WTC11 (cell line): Measurements from ENCODE around the gene DMRTB1. TPM values are rescaled to one million over a fixed set of nuclear protein-coding genes. Genes with fewer than 3 reads are reported as not detected.

Source experiments
- ATAC-seq: fragments of 200-7000 bp; cut with Tn5 transposase; 2 replicates; pipeline ENCODE4 v1.10.0; 2021; ENCODE audit warnings: mild to moderate bottlenecking, moderate library complexity
- CTCF ChIA-PET: fragments of 300-600 bp; sonication (Branson Sonifier 250); formaldehyde crosslinking; loops from one replicate; lab custom pipeline; 2021; ENCODE audit warnings: antibody characterized with exemption; lab: Charles Lee
- POLR2A ChIA-PET: fragments of 350-600 bp; sonication (Branson Sonifier 250); formaldehyde crosslinking; loops from one replicate; lab custom pipeline; 2021; ENCODE audit warnings: antibody characterized with exemption; lab: Charles Lee
- DNase-seq: peaks from one replicate; pipeline ENCODE4 v3.0.0; 2021; ENCODE audit warnings: low spot score
- H3K27ac Mint-ChIP-seq: 2 replicates; pipeline ENCODE4 v1.8.0; 2021; ENCODE audit warnings: mixed read lengths
- H3K27me3 Mint-ChIP-seq: 2 replicates; pipeline ENCODE4 v1.8.0; 2021; ENCODE audit warnings: low read depth, mild to moderate bottlenecking, moderate library complexity, mixed read lengths
- H3K36me3 Mint-ChIP-seq: 2 replicates; pipeline ENCODE4 v1.8.0; 2021; ENCODE audit warnings: mixed read lengths
- H3K4me1 Mint-ChIP-seq: 2 replicates; pipeline ENCODE4 v1.8.0; 2022; ENCODE audit warnings: mixed read lengths
- H3K4me3 Mint-ChIP-seq: 2 replicates; pipeline ENCODE4 v1.8.0; 2021; ENCODE audit warnings: mild to moderate bottlenecking, moderate library complexity, mixed read lengths
- H3K9me3 Mint-ChIP-seq: 2 replicates; pipeline ENCODE4 v1.8.0; 2021; ENCODE audit warnings: mixed read lengths
- ESRRA ChIP-seq: sonication (generic); formaldehyde crosslinking; IDR thresholded peaks from 2 replicates; pipeline ENCODE4 v1.8.1; 2022; ENCODE audit warnings: mild to moderate bottlenecking, missing genetic modification reagents, borderline replicate concordance
- ETV6 ChIP-seq: sonication (generic); formaldehyde crosslinking; IDR thresholded peaks from 2 replicates; pipeline ENCODE4 v1.8.1; 2022; ENCODE audit warnings: mild to moderate bottlenecking, missing genetic modification reagents
- FOXK1 ChIP-seq: sonication (generic); formaldehyde crosslinking; IDR thresholded peaks from 2 replicates; pipeline ENCODE4 v1.8.0; 2022; ENCODE audit warnings: mild to moderate bottlenecking, moderate library complexity, missing genetic modification reagents
- GRHL2 ChIP-seq: fragments of 250-450 bp; sonication (Bioruptor Pico); IDR thresholded peaks from 2 replicates; pipeline ENCODE4 v1.8.0; 2022; ENCODE audit warnings: mild to moderate bottlenecking, moderate library complexity; ENCODE audit not compliant: insufficient replicate concordance, severe bottlenecking
- GTF2I ChIP-seq: fragments of 250-450 bp; sonication (Bioruptor Pico); conservative IDR thresholded peaks from 2 replicates; pipeline ENCODE4 v1.4.0; 2021; ENCODE audit warnings: mild to moderate bottlenecking
- IRF2 ChIP-seq: sonication (generic); formaldehyde crosslinking; IDR thresholded peaks from 2 replicates; pipeline ENCODE4 v1.8.0; 2022; ENCODE audit warnings: low read depth, missing genetic modification reagents, borderline replicate concordance
- JAZF1 ChIP-seq: fragments of 250-450 bp; sonication (Bioruptor Pico); IDR thresholded peaks from 2 replicates; pipeline ENCODE4 v1.9.0; 2021; ENCODE audit warnings: moderate library complexity, mild to moderate bottlenecking, inconsistent platforms
- SMAD4 ChIP-seq: sonication (generic); formaldehyde crosslinking; IDR thresholded peaks from 2 replicates; pipeline ENCODE4 v1.8.0; 2022; ENCODE audit warnings: mild to moderate bottlenecking, missing genetic modification reagents
- SOX15 ChIP-seq: fragments of 250-450 bp; sonication (Bioruptor Pico); IDR thresholded peaks from 2 replicates; pipeline ENCODE4 v1.9.0; 2021; ENCODE audit warnings: mild to moderate bottlenecking
- SP1 ChIP-seq: sonication (generic); formaldehyde crosslinking; conservative IDR thresholded peaks from 2 replicates; pipeline ENCODE4 v1.8.1; 2022; ENCODE audit warnings: missing genetic modification reagents
- TCF7 ChIP-seq: sonication (generic); formaldehyde crosslinking; IDR thresholded peaks from 2 replicates; pipeline ENCODE4 v1.8.0; 2022; ENCODE audit warnings: mild to moderate bottlenecking, low read depth, missing genetic modification reagents, moderate library complexity
- ZNF416 ChIP-seq: fragments of 250-450 bp; sonication (Bioruptor Pico); IDR thresholded peaks from 2 replicates; pipeline ENCODE4 v1.9.0; 2021; ENCODE audit warnings: mild to moderate bottlenecking, inconsistent platforms
- ZNF671 ChIP-seq: fragments of 250-450 bp; sonication (Bioruptor Pico); IDR thresholded peaks from 2 replicates; pipeline ENCODE4 v1.8.0; 2021; ENCODE audit warnings: mild to moderate bottlenecking
- total RNA-seq: library from RNA; stranded (reverse); gene quantifications from 3 replicates; pipeline ENCODE4 v1.2.3, GENCODE V29; 2021
- TF ChIP-seq, protein P1 (sequence below): sonication (generic); formaldehyde crosslinking; IDR thresholded peaks from 2 replicates; pipeline ENCODE4 v1.8.0; 2023; ENCODE audit warnings: mild to moderate bottlenecking, missing genetic modification reagents
- TF ChIP-seq, protein P2 (sequence below): sonication (generic); formaldehyde crosslinking; IDR thresholded peaks from 2 replicates; pipeline ENCODE4 v1.8.0; 2022; ENCODE audit warnings: mild to moderate bottlenecking, missing genetic modification reagents
- TF ChIP-seq, protein P3 (sequence below): fragments of 200-600 bp; IDR thresholded peaks from 2 replicates; pipeline ENCODE4 v1.8.0; 2022; ENCODE audit warnings: antibody characterized with exemption
- TF ChIP-seq, protein P4 (sequence below): sonication (generic); formaldehyde crosslinking; conservative IDR thresholded peaks from 2 replicates; pipeline ENCODE4 v1.8.1; 2023; ENCODE audit warnings: mild to moderate bottlenecking, low read depth, missing genetic modification reagents, moderate library complexity
- TF ChIP-seq, protein P5 (sequence below): fragments of 250-450 bp; sonication (Bioruptor Pico); IDR thresholded peaks from 2 replicates; pipeline ENCODE4 v2.1.2; 2022; ENCODE audit warnings: mild to moderate bottlenecking, moderate library complexity

The DMRTB1 gene
- total RNA-seq, 1 experiment from 2014 or later: 0.17 TPM

DNA sequence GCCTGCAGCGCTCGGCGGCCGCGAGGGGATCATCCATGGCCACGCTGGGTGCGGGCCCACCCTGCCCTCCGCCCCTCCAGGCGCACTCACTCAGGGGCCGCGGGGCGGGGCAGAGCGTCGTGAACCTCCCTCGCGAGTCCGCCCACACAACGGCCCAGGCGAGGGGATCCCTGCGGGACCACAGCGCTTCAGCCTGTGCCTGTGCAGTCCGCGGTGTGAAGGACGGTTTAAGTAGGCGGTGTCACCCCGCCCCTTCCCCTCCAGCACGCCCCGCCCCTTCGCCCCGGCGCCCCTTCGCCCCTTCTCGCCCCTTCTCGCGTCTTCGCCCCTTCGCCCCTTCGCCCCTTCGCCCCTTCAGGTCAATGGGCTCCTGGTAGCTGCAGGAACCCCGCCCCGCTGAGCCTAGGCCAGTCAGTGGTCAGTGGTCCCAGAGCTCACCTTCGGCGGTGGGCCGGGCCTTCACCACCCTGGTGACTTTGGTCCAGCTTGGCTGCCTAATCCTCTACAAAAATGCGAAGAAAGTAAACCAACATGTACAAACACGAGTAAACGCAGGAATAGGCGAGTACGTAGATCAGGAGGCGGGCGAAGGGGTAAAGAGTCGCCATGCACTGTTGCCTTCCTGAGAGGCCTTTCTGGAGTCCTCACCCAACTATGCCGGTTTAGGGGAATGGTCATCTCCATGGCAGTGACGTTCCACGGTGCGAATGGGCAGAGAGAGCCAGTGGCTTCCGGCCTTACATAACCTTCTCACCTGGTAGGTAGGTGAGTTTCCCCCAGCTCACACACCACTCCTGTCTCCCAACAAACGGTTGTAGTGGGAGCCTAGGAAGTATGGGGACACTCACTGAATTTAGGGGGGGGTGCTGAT, 19.6 kb upstream of the DMRTB1 start (continued):
- TF ChIP-seq, protein P1, sequence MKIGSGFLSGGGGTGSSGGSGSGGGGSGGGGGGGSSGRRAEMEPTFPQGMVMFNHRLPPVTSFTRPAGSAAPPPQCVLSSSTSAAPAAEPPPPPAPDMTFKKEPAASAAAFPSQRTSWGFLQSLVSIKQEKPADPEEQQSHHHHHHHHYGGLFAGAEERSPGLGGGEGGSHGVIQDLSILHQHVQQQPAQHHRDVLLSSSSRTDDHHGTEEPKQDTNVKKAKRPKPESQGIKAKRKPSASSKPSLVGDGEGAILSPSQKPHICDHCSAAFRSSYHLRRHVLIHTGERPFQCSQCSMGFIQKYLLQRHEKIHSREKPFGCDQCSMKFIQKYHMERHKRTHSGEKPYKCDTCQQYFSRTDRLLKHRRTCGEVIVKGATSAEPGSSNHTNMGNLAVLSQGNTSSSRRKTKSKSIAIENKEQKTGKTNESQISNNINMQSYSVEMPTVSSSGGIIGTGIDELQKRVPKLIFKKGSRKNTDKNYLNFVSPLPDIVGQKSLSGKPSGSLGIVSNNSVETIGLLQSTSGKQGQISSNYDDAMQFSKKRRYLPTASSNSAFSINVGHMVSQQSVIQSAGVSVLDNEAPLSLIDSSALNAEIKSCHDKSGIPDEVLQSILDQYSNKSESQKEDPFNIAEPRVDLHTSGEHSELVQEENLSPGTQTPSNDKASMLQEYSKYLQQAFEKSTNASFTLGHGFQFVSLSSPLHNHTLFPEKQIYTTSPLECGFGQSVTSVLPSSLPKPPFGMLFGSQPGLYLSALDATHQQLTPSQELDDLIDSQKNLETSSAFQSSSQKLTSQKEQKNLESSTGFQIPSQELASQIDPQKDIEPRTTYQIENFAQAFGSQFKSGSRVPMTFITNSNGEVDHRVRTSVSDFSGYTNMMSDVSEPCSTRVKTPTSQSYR (CRISPR knock-in tag): no peak
- TF ChIP-seq ESRRA (CRISPR knock-in tag) (no peak), IRF2 (CRISPR knock-in tag) (no peak), ZNF416 (CRISPR knock-in tag) (no peak)

DNA sequence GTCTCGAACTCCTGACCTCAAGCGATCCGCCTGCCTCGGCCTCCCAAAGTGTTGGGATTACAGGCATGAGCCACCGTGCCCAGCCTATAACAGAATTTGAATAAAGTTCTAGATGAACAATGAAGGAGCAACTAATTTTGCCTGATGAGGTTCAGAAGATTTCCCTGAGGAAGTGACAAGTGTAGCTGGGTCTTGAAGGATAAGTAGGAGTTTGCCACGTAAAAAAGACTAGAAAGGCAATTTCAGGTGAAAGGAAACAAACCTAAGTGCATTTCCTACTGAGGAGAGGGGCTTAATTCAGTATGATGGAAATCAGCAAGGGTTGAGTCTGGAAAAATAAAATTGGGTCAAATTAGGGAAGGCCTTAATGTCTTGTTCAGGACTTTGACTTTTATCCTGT, 18.6 kb upstream of the DMRTB1 start:
- Mint-ChIP-seq H3K4me3 (no peak overlapping the region), H3K9me3 (peaks cover 31% of the 10 kb centered on the region), H3K4me1 (peaks cover 43% of the 10 kb centered on the region), H3K27me3 (peaks cover 13% of the 10 kb centered on the region; the same call in 1 of the 2 replicates), H3K36me3 (peaks cover 27% of the 10 kb centered on the region)
- ChIA-PET CTCF (interaction anchor here (1.2 kb wide), 1 partner anchor 154 kb away, joined by 3 read pairs; no protein-coding TSS in a partner anchor), POLR2A (interaction anchor here (0.5 kb wide), 1 partner anchor 162 kb away, joined by 3 read pairs; no protein-coding TSS in a partner anchor)
- no peak for DNase-seq
- no peak for ATAC-seq
- TF ChIP-seq GRHL2 (CRISPR knock-in tag) (no peak), ETV6 (CRISPR knock-in tag) (no peak), SMAD4 (no peak)
- TF ChIP-seq, protein P2, sequence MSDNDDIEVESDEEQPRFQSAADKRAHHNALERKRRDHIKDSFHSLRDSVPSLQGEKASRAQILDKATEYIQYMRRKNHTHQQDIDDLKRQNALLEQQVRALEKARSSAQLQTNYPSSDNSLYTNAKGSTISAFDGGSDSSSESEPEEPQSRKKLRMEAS: no peak
- TF ChIP-seq, all 79 proteins: peak for 0
- H3K27ac Mint-ChIP-seq: peak overlapping the region; percentile 39; the same call in 1 of the 2 replicates

DNA sequence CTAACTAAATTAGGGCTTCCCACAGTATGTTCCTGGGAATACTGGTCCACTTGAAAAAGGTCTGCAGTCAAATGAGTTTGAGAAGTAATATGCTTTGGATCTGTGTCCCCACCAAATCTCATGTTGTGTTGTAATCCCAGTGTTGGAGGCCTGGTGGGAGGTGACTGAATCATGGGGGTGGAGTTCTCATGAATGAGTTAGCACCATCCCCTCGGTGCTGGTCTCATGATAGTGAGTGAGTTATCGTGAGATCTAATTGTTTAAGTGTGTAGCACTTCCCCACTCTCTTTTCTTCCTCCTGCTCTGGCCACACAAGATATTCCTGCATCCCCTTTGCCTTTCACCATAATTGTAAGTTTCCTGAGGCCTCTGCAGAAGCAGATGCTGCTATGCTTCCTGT, 16.9 kb upstream of the DMRTB1 start:
- Mint-ChIP-seq H3K27ac (peak overlapping the region; percentile 70), H3K4me1 (peaks cover 44% of the 10 kb centered on the region), H3K36me3 (peaks cover 37% of the 10 kb centered on the region), H3K27me3 (peaks cover 13% of the 10 kb centered on the region; the same call in 1 of the 2 replicates), H3K4me3 (no peak overlapping the region), H3K9me3 (peaks cover 37% of the 10 kb centered on the region)
- TF ChIP-seq FOXK1 (CRISPR knock-in tag): no peak
- TF ChIP-seq ZNF671 (CRISPR knock-in tag): no peak
- TF ChIP-seq, protein P2: no peak
- TF ChIP-seq, protein P3, sequence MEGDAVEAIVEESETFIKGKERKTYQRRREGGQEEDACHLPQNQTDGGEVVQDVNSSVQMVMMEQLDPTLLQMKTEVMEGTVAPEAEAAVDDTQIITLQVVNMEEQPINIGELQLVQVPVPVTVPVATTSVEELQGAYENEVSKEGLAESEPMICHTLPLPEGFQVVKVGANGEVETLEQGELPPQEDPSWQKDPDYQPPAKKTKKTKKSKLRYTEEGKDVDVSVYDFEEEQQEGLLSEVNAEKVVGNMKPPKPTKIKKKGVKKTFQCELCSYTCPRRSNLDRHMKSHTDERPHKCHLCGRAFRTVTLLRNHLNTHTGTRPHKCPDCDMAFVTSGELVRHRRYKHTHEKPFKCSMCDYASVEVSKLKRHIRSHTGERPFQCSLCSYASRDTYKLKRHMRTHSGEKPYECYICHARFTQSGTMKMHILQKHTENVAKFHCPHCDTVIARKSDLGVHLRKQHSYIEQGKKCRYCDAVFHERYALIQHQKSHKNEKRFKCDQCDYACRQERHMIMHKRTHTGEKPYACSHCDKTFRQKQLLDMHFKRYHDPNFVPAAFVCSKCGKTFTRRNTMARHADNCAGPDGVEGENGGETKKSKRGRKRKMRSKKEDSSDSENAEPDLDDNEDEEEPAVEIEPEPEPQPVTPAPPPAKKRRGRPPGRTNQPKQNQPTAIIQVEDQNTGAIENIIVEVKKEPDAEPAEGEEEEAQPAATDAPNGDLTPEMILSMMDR: no peak
- no peak for TF ChIP-seq ZNF416 (CRISPR knock-in tag)
- TF ChIP-seq, protein P4, sequence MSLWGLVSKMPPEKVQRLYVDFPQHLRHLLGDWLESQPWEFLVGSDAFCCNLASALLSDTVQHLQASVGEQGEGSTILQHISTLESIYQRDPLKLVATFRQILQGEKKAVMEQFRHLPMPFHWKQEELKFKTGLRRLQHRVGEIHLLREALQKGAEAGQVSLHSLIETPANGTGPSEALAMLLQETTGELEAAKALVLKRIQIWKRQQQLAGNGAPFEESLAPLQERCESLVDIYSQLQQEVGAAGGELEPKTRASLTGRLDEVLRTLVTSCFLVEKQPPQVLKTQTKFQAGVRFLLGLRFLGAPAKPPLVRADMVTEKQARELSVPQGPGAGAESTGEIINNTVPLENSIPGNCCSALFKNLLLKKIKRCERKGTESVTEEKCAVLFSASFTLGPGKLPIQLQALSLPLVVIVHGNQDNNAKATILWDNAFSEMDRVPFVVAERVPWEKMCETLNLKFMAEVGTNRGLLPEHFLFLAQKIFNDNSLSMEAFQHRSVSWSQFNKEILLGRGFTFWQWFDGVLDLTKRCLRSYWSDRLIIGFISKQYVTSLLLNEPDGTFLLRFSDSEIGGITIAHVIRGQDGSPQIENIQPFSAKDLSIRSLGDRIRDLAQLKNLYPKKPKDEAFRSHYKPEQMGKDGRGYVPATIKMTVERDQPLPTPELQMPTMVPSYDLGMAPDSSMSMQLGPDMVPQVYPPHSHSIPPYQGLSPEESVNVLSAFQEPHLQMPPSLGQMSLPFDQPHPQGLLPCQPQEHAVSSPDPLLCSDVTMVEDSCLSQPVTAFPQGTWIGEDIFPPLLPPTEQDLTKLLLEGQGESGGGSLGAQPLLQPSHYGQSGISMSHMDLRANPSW: no peak
- TF ChIP-seq JAZF1 (CRISPR knock-in tag): no peak
- TF ChIP-seq, protein P5, sequence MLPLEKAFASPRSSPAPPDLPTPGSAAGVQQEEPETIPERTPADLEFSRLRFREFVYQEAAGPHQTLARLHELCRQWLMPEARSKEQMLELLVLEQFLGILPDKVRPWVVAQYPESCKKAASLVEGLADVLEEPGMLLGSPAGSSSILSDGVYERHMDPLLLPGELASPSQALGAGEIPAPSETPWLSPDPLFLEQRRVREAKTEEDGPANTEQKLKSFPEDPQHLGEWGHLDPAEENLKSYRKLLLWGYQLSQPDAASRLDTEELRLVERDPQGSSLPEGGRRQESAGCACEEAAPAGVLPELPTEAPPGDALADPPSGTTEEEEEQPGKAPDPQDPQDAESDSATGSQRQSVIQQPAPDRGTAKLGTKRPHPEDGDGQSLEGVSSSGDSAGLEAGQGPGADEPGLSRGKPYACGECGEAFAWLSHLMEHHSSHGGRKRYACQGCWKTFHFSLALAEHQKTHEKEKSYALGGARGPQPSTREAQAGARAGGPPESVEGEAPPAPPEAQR (CRISPR knock-in tag): no peak
- TF ChIP-seq TCF7: no peak
- TF ChIP-seq SP1 (CRISPR knock-in tag): no peak
- TF ChIP-seq SOX15 (CRISPR knock-in tag): no peak
- TF ChIP-seq SMAD4: no peak
- TF ChIP-seq GTF2I (CRISPR knock-in tag): no peak
- ChIA-PET POLR2A (no interaction called here), CTCF (interaction anchor here (0.9 to 1.3 kb wide), 2 partner anchors 27 to 44 kb away, joined by 3 to 4 read pairs; no protein-coding TSS in a partner anchor)
- peak; percentile 73 for ATAC-seq
- DNase-seq: no peak
